Measurements from ENCODE around the gene PRTFDC1.

The PRTFDC1 gene

GRCh38 chr10:24834869-24835268, 117.5 kb downstream of the PRTFDC1 start:
- DNase-seq = no peak

- DNase-seq = no peak
These were observed 126.4 kb downstream of the PRTFDC1 start for GRCh38 chr10:24826009-24826408.

- DNase-seq = no peak
These were observed 126.9 kb downstream of the PRTFDC1 start for GRCh38 chr10:24825551-24825950.

GRCh38 chr10:24824536-24824935, 127.9 kb downstream of the PRTFDC1 start:
- DNase-seq = no peak

- DNase-seq = no peak
These were observed 128.3 kb downstream of the PRTFDC1 start for GRCh38 chr10:24824124-24824523.

GRCh38 chr10:24822590-24822989, 129.8 kb downstream of the PRTFDC1 start:
- no peak for DNase-seq

GRCh38 chr10:24821986-24822385, 130.4 kb downstream of the PRTFDC1 start:
- DNase-seq = no peak

GRCh38 chr10:24816868-24817396, 135.5 kb downstream of the PRTFDC1 start:
- no peak for DNase-seq

- DNase-seq = no peak
These were observed 137.7 kb downstream of the PRTFDC1 start for GRCh38 chr10:24814568-24815313.

- DNase-seq = no peak
These were observed 138.6 kb downstream of the PRTFDC1 start for GRCh38 chr10:24813856-24814255.

GRCh38 chr10:24806262-24806661, 146.1 kb downstream of the PRTFDC1 start:
- no peak for DNase-seq

GRCh38 chr10:24804956-24805355, 147.4 kb downstream of the PRTFDC1 start:
- DNase-seq = no peak

GRCh38 chr10:24804392-24804791, 148.0 kb downstream of the PRTFDC1 start:
- no peak for DNase-seq

GRCh38 chr10:24802378-24802777, 150.0 kb downstream of the PRTFDC1 start:
- no peak for DNase-seq

GRCh38 chr10:24800861-24801260, 151.5 kb downstream of the PRTFDC1 start:
- DNase-seq = no peak

Measured in DMS153 (cell line).